Smooth muscle cell of the brain vasculature (primary cell): ENCODE measurements around the gene RUNX1.
"Not testable (repeated sequence)": the region's sequence is repeated elsewhere in the genome, so short reads cannot be mapped to it uniquely, and the experiment has no call there.

Experiments
- DNase-seq: peaks from one replicate; pipeline ENCODE4 v3.0.0-alpha.2; 2012; ENCODE audit warnings: low read depth, low spot score

RUNX1 gene

DNA sequence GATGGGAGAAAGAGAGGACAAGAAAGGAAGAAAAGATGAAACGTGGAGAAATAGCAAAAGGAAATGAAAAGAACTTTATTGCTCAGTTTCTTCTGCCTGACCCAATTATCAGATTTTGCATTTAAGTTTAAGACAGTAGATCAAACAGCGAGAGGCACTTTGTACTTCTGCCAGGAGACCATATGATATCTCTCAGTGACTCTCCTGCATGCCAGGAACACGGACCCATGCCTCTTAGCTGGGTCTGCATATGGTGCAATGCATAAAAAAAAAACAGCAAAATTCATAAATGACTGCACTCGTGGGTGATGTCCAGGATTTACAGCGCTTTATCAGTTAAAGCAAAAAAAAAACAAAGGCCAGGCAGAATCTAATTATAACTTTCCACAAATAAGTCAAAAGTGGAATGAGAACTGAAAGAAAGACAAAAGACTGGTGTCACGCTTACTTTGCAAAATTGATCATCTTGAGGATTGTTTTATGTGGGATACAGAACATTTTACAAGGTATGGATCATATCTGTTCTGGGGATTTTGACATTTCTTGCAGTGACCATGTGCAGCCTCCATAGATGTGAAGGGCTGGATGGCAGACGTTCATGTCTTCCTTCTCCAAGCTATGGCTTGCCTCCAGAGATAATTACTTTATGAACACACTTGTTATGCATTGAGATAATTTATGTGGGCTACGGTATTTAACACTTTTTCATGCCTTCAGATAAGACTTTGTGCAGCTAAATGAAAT lies 79.5 kb downstream of the RUNX1 start:
- no peak for DNase-seq

DNA sequence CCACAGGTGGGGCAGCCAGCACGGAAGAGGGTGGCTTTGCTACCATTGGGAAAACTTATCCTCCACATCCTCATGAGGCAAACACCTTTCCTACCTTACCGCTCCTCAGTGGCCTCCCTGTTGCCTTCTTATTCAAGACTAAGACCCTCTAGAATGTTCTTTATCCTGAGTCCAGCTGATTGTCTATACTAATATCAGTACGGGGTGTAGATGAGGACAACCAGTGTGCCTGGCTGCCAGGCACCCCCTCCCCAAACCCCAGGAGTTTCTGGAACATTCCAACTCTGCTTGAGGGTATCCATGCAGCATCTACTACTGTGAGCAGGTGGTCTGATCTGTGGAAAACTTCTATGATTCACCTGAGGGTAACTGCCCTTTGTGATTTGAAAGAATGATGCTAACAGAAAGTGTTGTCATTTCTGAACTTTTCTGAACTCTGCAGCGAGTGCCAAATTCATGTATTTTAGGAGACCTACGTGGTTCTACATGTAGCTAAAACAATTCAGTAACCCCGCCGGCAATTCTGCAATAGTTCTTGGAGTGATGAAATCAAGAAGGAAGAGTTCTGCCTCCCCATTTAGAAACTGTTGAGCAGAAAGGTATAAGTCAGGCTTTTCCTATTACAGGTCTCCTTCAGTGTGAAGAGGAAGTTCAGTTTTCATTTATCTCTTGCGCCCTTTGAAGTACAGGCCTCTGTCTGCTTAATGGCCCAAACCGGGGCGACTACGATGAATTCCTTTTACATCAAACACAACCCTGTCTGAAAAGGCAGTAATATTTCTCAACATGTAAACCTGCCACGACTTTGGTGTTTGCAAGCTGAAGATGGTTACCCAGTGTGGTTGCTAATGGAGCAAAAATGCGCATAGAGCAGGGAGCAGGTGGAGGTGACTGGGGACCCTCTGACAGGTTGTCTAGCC lies 80.4 kb downstream of the RUNX1 start:
- no peak for DNase-seq

DNA sequence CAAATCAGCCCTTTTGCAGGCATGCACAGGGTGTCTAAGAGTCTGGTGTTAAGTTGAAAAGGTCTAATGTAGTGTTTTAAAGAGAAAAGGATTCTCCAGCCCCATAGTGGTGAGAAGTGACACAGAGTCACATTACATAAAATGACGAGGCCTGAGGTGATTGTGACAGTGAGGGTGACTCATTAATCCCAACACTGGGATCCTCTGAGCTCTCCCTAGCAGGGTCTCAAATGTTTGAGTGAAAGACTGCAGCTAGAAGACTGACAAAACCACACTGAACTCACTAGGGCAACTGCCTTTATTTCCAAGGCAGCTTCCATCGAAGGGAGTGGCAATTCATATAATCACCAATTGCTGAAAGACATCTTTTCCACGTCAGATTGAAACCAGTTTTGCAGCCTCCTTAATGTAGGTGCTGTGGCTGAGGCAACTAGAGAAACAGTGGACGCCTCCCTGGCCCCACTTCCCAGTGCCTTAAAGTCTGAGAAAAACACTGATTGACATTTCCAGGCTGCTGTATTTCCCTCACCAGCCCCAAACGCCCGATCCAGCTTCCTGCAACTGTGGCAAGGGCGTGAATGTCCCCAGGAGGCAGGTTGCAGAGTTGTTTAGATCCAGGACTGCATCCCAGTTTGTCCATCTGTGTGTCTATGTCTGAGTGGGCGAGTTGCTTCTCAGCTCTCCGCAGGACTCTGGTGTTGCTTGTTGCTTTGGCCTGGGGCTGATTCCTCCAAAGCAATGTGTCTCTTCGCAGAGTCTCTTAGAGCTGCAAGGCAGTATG lies 81.4 kb downstream of the RUNX1 start:
- DNase-seq, result no peak

DNA sequence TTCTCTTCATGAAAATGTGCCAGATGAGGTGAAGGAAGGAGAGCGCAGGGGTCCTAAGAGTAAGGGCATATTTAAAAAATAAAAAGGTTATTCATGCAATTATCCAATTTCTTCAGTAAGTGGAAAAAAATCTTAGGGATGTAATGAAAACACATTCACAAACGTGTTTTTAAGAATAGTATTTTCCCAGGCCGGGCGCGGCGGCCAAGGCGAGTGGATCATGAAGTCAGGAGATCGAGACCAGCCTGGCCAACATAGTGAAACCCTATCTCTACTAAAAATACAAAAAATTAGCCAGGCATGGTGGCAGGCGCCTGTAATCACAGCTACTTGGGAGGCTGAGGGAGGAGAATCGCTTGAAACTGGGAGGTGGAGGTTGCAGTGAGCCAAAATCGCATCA lies 82.2 kb downstream of the RUNX1 start:
- not testable (repeated sequence) for DNase-seq

DNA sequence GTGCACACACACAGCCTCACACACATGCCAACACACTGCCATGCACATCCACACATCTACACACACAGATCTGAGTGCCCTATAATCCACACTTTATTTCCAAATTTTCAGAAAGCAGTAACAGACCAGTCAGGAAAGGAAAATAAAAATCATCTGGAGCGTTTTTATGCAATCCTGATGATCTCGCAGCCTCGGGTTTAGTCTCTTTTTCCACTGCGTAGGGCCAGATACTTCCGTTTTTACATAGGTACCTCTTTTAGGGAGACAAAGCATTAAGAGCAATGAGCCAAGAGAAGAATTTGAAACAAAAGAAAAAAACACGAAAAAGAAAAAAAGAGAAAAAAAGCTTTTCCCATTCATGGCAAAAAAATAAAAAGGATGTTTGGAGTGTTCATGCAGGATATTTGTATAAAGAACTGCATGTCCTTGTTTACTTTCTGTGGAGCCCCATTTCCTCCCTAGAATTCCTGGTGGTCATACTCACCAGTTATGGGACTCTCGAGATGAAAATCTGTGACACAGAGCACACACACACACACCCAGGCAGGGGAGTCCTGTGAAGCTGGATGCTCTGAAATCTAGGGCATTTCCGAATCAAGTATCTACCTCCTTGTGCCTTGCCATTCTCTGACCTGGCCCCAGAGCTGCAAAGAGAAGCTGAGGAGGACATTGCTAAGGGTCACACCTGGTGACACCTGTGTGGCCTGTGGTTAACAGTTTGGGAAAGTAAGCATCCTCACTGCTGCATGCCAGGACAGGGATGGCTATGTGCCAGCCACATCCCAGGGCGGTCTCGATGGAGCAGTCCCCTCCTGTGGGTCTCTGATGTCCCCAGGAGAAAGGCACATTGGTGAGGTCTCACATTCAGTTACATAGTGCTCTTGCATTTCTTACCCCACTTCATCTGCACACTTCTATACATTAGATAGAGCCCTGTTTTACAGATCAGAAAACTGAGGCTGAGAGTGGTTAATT lies 83.6 kb downstream of the RUNX1 start:
- no peak for DNase-seq

DNA sequence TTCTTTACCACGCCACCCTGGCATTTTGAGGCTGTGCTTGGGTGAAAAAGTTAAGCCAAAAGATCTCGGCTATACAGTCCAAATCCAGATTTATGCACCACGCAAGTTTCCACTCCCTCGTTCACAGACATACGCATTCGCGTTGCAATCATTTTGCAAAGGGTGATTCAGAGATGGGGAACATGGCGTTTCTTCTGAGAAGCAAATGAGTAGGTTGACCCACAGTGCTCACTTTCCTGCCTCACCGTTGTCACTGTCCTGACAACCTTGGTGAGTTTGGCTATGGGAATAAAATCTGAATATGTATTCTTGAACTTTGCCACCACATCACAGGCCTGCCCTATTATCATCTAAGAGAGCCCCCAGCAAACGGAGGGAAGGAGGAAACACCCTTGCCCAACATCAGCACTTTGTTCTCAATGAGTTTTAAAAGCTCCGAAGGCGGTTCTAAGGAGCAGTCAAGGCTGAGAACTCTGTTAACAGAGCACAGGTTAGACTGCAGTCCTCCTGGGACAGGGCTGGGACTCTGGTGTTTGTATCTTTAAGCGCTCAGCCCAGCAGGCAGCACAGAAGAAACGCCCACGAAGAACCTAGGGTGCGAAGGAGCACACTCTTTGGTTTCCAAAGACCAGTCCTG lies 86.4 kb downstream of the RUNX1 start:
- no peak for DNase-seq

- DNase-seq, result no peak
Observed at GRCh38 chr21:34962136-34962535, 87.0 kb downstream of the RUNX1 start.

DNA sequence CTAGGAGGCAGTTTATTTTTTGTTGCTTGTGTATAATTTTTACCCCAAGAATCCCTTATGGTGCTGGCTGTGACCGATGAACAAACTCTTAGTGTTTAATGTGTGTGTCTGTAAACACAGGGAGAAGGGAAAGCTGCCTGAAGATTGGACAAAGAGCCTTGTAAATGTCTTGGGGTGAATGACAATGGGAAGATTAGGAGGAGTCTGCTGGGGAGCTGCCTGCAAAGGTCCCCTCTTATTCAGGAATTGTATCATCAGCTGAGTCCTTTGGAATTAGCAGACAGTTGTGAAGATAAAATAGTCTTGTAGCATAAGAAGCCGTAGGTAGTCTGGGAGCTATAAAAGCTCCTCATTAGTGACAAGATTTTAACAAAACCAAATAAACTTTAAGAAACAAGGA lies 88.4 kb downstream of the RUNX1 start:
- DNase-seq, result no peak

DNA sequence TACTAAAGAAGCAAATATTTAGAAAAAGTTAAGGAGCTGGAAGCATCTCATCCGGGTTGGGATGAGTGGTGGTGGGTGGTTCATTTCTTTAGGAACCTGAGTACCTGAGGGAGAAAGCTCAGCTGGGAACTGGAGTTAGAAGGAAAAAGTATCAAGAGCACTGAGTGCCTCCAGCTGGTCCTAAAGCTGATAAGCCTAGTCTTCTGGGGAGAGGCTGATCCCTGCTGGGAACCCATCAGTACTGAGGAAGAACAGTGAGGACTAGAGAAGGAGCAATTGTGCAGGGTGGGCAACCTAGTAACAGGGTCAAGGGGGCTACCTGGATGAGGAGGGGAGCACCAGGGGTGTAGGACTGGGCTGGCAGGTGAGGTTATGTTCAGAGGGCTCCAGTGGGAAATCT lies 89.5 kb downstream of the RUNX1 start:
- DNase-seq, result no peak

DNA sequence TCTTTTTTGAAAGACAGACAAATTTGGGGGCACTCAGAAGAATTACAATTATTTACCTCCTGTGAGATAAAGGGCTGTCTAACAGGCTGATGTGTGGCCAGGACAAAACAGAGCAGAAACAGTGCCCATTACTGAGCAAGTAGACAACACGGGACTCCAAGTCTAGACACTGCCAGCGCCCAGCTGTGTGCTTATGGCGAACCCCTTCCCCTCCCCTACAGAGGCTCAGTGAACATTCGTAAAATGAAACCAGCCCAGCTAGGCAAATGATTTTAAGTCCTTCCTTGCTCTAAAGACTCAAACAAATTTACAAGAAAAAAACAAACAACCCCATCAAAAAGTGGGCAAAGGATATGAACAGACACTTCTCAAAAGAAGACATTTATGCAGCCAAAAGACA lies 91.1 kb downstream of the RUNX1 start:
- DNase-seq, result no peak

DNA sequence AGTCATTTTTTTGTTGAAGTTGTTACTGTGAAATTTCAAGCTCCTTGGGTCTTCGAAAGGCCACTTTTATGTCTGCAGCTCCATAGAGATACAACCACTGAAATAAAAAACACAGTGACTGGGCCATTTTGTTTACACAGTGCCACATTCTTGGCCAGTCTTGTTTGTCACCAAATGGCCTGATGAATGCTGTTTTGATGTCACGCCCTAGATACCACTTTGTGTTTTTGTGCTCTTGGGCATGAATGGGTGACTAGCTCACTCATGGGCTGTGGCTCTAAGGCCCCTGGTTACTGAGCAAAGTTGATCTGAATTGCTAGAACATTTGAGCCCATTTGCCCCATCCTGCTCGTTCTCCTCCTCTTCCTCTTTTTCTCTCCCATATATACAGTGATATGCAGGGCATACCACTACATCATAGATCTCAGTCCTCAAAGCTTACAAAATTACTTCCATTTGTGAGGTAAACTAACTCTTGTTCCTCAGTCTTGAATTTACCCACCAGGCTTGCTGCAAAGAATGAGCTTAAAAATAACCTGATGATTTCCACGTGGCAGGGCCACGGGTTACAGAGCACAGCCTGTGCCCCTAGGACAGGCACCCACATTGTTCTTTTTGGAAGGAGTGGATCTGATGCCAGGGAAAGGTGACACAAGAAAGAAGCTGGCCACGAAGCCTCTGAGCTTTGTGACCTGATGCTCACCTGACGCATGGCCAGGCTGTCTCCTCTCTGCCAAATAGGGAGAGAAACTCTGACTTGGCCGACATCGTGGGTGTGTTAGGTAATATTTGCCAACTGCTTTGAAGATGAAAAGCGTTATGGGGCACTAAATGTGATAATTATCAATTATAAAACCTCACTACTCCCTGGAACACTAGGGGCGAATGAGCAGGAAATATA lies 92.4 kb downstream of the RUNX1 start:
- no peak for DNase-seq

DNA sequence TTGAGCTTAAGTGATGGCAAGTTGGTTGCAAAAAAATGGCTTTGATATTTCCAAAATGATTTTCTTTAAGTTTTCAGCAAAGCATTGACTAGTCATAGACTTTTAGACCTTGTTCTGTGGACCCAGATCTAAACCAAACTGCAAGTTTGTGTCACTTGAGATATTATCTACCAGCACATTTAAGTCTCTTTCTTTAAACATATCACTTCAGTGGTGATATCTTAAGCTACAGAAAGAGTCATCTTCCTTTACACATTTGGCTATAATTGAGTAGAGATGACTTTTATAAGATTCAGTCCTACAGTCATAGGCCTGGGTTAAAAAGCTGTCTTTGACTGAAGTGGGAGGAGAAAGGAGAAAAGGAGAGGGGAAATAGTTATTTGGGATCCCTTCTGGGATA lies 95.2 kb downstream of the RUNX1 start:
- DNase-seq, result no peak

- no peak for DNase-seq
Observed at GRCh38 chr21:34952701-34953100, 96.4 kb downstream of the RUNX1 start.

DNA sequence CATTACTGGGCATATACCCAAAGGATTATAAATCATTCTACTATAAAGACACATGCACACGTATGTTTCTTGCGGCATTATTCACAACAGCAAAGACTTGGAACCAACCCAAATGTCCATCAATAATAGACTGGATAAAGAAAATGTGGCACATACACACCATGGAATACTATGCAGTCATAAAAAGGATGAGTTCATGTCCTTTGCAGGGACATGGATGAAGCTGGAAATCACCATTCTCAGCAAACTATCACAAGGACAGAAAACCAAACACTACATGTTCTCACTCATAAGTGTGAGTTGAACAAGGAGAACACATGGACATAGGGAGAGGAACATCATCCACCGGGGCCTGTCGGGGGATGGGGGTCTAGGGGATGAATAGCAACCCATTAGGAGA lies 97.2 kb downstream of the RUNX1 start:
- DNase-seq, result not testable (repeated sequence)

DNA sequence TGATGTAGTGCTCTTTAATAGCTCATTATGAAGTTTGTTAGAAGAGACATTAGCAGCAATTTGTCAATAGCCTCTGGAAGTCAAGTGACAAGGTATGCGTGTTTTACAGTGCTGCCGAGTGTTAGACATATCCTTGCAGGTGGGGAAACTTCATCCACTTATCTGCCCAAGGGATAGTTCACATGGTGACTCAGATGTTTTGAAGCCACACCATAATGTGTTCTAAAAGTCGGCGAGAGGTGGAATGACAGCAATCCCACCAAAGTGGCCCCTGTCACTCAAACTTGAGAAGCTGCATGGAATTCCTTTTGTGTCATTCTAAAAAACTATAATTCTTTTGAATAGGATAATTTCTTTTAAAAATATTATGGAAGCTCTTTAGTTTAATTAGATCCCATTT lies 98.1 kb downstream of the RUNX1 start:
- no peak for DNase-seq

- DNase-seq, result no peak
Observed at GRCh38 chr21:34949499-34949898, 99.6 kb downstream of the RUNX1 start.

DNA sequence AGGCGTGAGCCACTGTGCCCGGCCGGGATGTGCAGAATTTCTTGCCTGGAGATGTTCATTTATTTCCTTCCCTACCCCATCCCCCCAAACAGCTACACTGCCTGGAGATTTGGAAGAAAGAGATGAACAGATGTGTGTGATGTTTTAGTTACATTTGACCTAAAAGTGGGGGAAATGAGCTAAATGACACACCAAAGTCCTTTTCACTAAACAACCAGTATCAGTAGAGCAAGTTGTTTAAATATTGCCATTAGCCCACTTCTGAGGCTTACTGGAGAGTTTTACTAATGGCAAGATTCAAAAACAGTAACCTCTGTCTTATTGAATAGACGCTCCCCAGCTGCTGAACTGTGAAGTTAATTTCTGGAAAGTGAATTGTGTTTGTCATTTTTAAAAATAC lies 100.1 kb downstream of the RUNX1 start:
- no peak for DNase-seq

GRCh38 chr21:34948157-34948556 lies 100.9 kb downstream of the RUNX1 start:
- DNase-seq, result no peak

GRCh38 chr21:34946916-34947534 lies 102.1 kb downstream of the RUNX1 start:
- DNase-seq, result no peak
